ENCODE data around the gene CSRP2.

Gene CSRP2

GRCh38 chr12:76859611-76860010 lies 19.2 kb downstream of the CSRP2 start:
- no peak for DNase-seq

DNA sequence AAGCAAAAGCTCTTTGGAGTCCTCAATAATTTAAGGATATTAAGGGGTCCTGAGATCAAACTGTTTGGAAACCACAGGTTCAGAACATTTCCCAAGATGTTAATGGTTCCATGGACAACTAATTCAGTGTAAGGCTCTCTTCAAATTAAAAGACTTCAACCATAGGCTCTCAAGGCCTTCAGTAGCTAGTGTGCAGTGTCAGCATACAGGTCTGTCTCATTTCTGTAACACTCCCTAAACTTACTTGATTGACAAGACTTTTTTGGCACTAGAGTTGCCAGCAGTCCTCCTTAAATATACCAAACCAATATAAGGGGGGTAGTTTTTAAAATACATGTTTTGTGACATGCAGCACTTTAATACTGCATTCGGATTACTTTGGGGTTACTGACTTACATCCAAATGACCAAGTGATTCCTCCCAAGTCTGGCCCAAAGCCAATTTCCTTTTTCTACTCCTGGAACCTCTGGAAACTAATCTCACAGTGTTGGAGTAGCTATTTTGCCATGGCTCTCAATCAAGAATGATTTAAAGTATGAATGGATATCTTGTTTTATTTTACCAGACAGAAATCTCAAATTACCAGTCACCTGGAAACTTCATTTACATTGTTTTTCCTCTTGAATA lies 22.7 kb downstream of the CSRP2 start:
- DNase-seq = no peak

- DNase-seq = no peak
Measured at GRCh38 chr12:76855271-76855670, 23.5 kb downstream of the CSRP2 start.

- no peak for DNase-seq
Measured at GRCh38 chr12:76852106-76852505, 26.7 kb downstream of the CSRP2 start.

- no peak for DNase-seq
Measured at GRCh38 chr12:76848132-76848531, 30.7 kb downstream of the CSRP2 start.

DNA sequence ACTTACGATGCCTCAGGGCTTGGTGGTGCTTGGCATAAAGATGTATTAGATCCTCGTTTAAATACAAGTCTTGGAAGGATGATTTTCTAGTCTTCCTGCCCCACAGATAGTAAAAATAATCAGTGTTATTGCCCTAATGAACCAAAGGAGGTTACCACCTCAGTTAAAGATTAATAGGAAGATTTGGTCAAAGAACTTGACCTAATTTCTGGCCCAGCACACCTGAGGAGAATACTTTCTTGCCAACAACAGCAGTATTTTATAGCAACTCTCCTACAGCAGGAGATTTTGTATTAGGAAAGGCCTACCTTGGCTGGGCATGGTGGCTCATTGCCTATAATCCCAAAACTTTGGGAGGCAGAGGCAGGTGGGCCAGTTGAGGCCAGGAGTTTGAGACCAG lies 31.6 kb downstream of the CSRP2 start:
- no peak for DNase-seq

DNA sequence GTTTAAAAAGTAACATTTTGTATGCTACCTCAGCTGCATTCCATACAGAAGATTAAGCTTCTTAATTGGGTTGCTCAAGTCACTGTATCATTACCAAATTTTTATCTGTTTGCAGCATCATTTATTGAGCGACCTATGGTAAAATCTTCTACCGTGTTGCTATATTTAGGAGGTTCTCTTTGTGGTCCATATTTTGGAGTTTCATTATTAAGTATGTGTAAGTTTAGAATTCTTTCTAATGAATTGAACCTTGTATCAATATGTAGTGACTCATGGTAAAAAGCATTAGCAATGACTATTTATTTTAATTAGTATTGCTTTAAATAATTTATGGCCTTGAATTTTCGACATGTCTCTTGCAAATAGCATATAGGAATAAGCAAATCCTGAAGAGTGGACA lies 42.2 kb downstream of the CSRP2 start:
- DNase-seq = no peak

DNA sequence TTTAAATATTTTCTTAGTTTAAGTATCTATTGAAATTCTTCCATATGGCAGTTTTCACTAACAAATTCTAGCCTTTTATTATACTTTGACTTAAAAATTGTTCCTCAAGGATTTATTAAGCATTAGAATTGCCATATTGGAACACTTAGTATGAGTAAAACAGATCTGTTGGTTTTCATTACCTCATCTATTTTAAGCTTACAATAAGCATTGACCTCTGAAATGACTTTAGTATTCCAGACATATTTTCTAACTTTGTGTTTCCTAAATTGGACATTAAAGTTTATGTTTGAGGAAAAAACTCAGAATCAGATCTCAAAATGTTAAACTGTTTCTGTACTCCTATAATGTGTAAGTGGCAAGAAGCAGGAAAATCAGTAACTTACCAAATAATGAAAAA lies 48.4 kb downstream of the CSRP2 start:
- no peak for DNase-seq

GRCh38 chr12:76820888-76821482 lies 57.8 kb downstream of the CSRP2 start:
- DNase-seq = no peak

GRCh38 chr12:76813972-76814371 lies 64.8 kb downstream of the CSRP2 start:
- DNase-seq = no peak

DNA sequence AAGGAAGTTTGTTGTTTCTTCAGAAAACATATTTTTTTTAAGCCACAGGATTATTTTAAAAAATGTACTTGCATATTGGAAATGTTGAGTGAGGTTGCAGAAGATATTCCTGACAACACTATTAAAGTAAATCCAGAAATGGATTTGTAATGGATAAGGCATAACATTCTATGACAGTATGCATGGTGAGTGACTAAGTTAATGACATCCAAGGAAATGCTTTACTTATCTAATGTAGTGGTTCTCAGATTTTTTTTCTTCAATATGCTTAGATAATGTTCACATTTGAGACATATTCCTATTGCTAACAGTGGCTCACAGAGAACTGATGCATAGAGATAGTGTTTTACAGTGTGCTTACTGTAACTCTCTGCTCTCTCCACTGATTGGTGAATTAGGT lies 65.6 kb downstream of the CSRP2 start:
- no peak for DNase-seq

DNA sequence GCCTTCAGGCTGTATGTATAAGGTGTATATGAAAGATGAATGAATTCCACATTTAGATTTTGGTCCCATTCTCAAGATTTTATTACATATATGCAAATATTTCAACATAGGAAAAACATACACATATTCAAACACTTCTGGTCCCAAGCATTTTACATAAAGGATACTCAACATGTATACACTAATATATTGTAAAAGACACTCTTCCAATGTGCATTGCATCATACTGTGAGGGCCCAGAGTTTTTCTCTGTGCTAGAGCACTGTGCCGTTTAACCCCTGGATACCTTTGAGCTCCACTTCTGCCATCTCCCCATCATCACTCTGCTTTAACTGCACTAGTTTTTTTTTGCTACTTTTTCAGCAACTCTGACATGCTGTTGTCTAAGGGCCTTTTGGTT lies 66.8 kb downstream of the CSRP2 start:
- no peak for DNase-seq

DNA sequence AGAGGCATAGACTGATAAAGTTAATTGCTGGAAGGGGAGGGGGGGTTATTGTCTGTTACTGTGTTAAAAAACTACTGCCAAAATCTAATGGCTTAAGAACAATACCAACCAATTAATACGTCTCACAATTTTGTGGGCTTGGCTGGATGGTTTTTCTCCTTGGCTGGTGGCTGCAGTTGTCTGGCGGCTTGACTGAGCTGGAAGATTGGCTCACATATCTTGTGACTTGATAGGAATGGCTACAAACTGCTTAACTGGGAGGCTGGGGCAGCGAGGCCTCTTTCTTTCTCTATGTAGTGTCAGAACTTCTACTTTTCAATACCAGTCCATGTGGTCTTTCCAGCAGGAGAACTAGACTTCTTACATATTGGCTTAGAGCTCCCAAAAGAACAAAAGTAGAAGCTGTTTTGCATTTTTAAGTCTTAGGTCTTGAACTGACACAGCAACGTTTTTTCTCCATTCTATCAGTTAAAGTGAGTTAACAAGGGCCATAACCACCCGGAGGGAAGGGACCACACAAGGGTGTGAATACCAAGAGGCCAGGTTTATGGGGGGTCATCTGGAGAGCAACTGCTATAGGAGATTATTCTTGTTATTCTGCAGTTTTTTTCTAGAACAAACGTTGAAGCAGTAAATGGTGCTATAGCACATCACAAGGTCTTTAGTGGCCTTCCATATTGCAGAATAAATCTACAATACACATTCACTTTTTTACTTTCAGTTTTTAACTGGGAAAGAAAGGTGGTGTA lies 68.0 kb downstream of the CSRP2 start:
- no peak for DNase-seq
